Endothelial cell of umbilical vein (primary cell): ENCODE measurements around the gene FBXO48. TPM values are rescaled to one million over a fixed set of nuclear protein-coding genes. Genes with fewer than 3 reads are reported as not detected.

Source experiments
- BruUV-seq: library from RNA; stranded (reverse); fragments of 400-500 nt; replicated peaks from 2 replicates; lab custom pipeline; 2021; lab: Mats Ljungman, UMichigan
- CTCF ChIA-PET: fragments of 300-600, 350-600 bp; sonication (Branson Sonifier 250); formaldehyde crosslinking; loops from one replicate; lab custom pipeline; 2021; ENCODE audit warnings: antibody characterized with exemption, inconsistent platforms; lab: Charles Lee
- POLR2A ChIA-PET: fragments of 300-600, 350-600 bp; sonication (Branson Sonifier 250); formaldehyde crosslinking; loops from one replicate; lab custom pipeline; 2021; ENCODE audit warnings: antibody characterized with exemption, inconsistent platforms; lab: Charles Lee
- DNase-seq: peaks from one replicate; pipeline ENCODE4 v3.0.0-alpha.2; 2011; ENCODE audit warnings: low read depth, low spot score
- FAIRE-seq: peaks from 2 replicates; lab custom pipeline; 2011; peaks lifted over from hg19 to GRCh38; lab: Jason Lieb, UNC
- H2AFZ ChIP-seq: 2 replicates; pipeline ENCODE4 v1.6.0; 2012; ENCODE audit warnings: low read depth, low read length, control low read depth, inconsistent platforms
- H3K27ac ChIP-seq: 2 replicates; pipeline ENCODE4 v1.5.1; 2011; ENCODE audit warnings: low read depth, mild to moderate bottlenecking, control low read depth, low read length, moderate library complexity; ENCODE audit not compliant: insufficient read depth
- H3K27me3 ChIP-seq, 2 experiments: 2 replicates each; pipeline versions ENCODE4 v1.6.0 to v1.6.1; 2011; ENCODE audit warnings: low read length in 2 of 2, mixed read lengths in 1 of 2; ENCODE audit not compliant: control insufficient read depth in 2 of 2, insufficient read depth in 2 of 2
- H3K36me3 ChIP-seq, 2 experiments: 2 replicates in 1 of 2; 3 replicates in 1 of 2; pipeline ENCODE4 v1.5.1; 2011; ENCODE audit warnings: low read length in 2 of 2, mild to moderate bottlenecking in 1 of 2, moderate library complexity in 1 of 2; ENCODE audit not compliant: control insufficient read depth in 2 of 2, insufficient read depth in 2 of 2; ENCODE audit errors: extremely low read depth in 1 of 2
- H3K4me1 ChIP-seq: 3 replicates; pipeline ENCODE4 v1.5.1; 2011; ENCODE audit warnings: mild to moderate bottlenecking, low read length; ENCODE audit not compliant: control insufficient read depth, insufficient read depth; ENCODE audit errors: extremely low read depth
- H3K4me2 ChIP-seq: 2 replicates; pipeline ENCODE4 v1.6.1; 2011; ENCODE audit warnings: low read length, control low read depth, mixed read lengths; ENCODE audit not compliant: insufficient read depth
- H3K4me3 ChIP-seq, 3 experiments: fragments of 200-600 bp in 1 of 3; sonication (generic), shearing (Covaris generic) in 1 of 3; replicated peaks in 1 of 3; 2 replicates each; pipeline ENCODE4 v1.5.1; 2011 to 2016; ENCODE audit warnings: control low read depth in 3 of 3, low read length in 3 of 3, mild to moderate bottlenecking in 2 of 3, inconsistent platforms in 1 of 3, low read depth in 1 of 3, moderate library complexity in 1 of 3; ENCODE audit not compliant: insufficient read depth in 1 of 3
- H3K79me2 ChIP-seq: 2 replicates; pipeline ENCODE4 v1.6.0; 2012; ENCODE audit warnings: low read length, inconsistent platforms; ENCODE audit not compliant: control insufficient read depth, insufficient read depth
- H3K9ac ChIP-seq: replicated peaks from 2 replicates; pipeline ENCODE3; 2011; ENCODE audit warnings: low read length, control low read depth; ENCODE audit not compliant: insufficient read depth; ENCODE audit errors: extremely low read depth
- H3K9me1 ChIP-seq: replicated peaks from 3 replicates; pipeline ENCODE4 v1.6.0; 2011; ENCODE audit warnings: mild to moderate bottlenecking, low read length; ENCODE audit not compliant: control insufficient read depth, insufficient read depth; ENCODE audit errors: extremely low read depth
- H3K9me3 ChIP-seq: replicated peaks from 2 replicates; pipeline ENCODE4 v1.5.1; 2012; ENCODE audit warnings: low read length, inconsistent platforms; ENCODE audit not compliant: control insufficient read depth, insufficient read depth
- H4K20me1 ChIP-seq: replicated peaks from 2 replicates; pipeline ENCODE3; 2011; ENCODE audit warnings: mild to moderate bottlenecking, low read length; ENCODE audit not compliant: control insufficient read depth, insufficient read depth; ENCODE audit errors: extremely low read depth
- CTCF ChIP-seq, 2 donors: IDR thresholded peaks; 1 replicate in 1 of 2; 2 replicates in 1 of 2; pipeline ENCODE4 v1.5.1; 2011; ENCODE audit warnings: low read length in 2 of 2, mild to moderate bottlenecking in 2 of 2, moderate library complexity in 2 of 2, control low read depth in 1 of 2, inconsistent platforms in 1 of 2, low read depth in 1 of 2; ENCODE audit not compliant: insufficient read depth in 1 of 2; ENCODE audit errors: extremely low read depth in 1 of 2
- EZH2 ChIP-seq: IDR thresholded peaks from 2 replicates; pipeline ENCODE4 v1.6.1; 2012; ENCODE audit warnings: borderline replicate concordance, low read depth, mild to moderate bottlenecking, moderate library complexity, low read length, inconsistent platforms; ENCODE audit not compliant: severe bottlenecking
- FOS ChIP-seq: IDR thresholded peaks from 2 replicates; pipeline ENCODE4 v1.6.1; 2011; ENCODE audit warnings: mild to moderate bottlenecking, low read length, moderate library complexity, borderline replicate concordance; ENCODE audit not compliant: insufficient read depth
- GATA2 ChIP-seq: IDR thresholded peaks from 2 replicates; pipeline ENCODE4 v1.7.0; 2011; ENCODE audit warnings: low read depth, mild to moderate bottlenecking, moderate library complexity, mixed read lengths, low read length; ENCODE audit not compliant: insufficient read length, insufficient read depth
- JUN ChIP-seq: IDR thresholded peaks from 2 replicates; pipeline ENCODE4 v1.6.1; 2011; ENCODE audit warnings: borderline replicate concordance, low read depth; ENCODE audit not compliant: insufficient read length, insufficient read depth
- MAX ChIP-seq: IDR thresholded peaks from 2 replicates; pipeline ENCODE4 v1.6.1; 2011; ENCODE audit not compliant: insufficient read depth, insufficient read length
- MYC ChIP-seq: IDR thresholded peaks from one replicate; pipeline ENCODE4 v1.6.1; 2011; ENCODE audit warnings: mild to moderate bottlenecking, low read depth, low read length
- POLR2A ChIP-seq: IDR thresholded peaks from 2 replicates; pipeline ENCODE4 v1.6.1; 2012; ENCODE audit warnings: low read depth, mild to moderate bottlenecking, control low read depth, low read length
- POLR2AphosphoS5 ChIP-seq: IDR thresholded peaks from 2 replicates; pipeline ENCODE4 v1.6.1; 2012; ENCODE audit warnings: low read depth, mild to moderate bottlenecking, control low read depth, low read length, moderate library complexity; ENCODE audit not compliant: insufficient read depth
- dilution Hi-C: fragments of 300-500 bp; cut with MboI; formaldehyde crosslinking; loops from one replicate; pipeline ENCODE4 v1.15.0; 2019; ENCODE audit warnings: low sequenced_read_pairs; ENCODE audit not compliant: extremely low pct_ligation_motif_present
- intact Hi-C: fragments of 100-400 bp; cut with micrococcal nuclease; formaldehyde crosslinking; loops from one replicate; pipeline ENCODE4 v1.10.0; 2022
- polyA plus RNA-seq, 4 experiments: library from polyadenylated mRNA; depleted of rRNA in 3 of 4; stranded (reverse) in 3 of 4; unstranded in 1 of 4; fragments of >200 nt; gene quantifications; 2 replicates each; pipeline versions ENCODE4 v1.2.1 to v1.2.3, GENCODE V29; 2011 to 2012; ENCODE audit warnings: missing spikeins in 1 of 4
- total RNA-seq: library from RNA; stranded (reverse); gene quantifications from 2 replicates; pipeline ENCODE4 v1.2.3, GENCODE V29; 2021

FBXO48 gene
- total and polyA plus RNA-seq, 2 donors (not counting 3 experiments of a cell fraction or from before 2014, with no cell fraction given), result 0.46 to 0.73 TPM

GRCh38 chr2:68438455-68439303 is 28.4 kb downstream of the FBXO48 start:
- H3K9ac ChIP-seq, result no peak overlapping the region
- no peak overlapping the region for H3K27ac ChIP-seq
- H2AFZ ChIP-seq, result no peak overlapping the region
- intact Hi-C loops, result no loop called here
- FAIRE-seq (no peak), DNase-seq (no peak)
- H3K9me3 ChIP-seq, result no peaks in the 10 kb centered on the region
- ChIA-PET CTCF (interaction anchor here (0.8 to 5.9 kb wide), 3 partner anchors 243 to 317 kb away, joined by 4 to 130 read pairs (median 24); no protein-coding TSS in a partner anchor), POLR2A (no interaction called here)
- no peaks in the 10 kb centered on the region for H3K79me2 ChIP-seq
- BruUV-seq, result no TSS peak
- no peaks in the 10 kb centered on the region for H3K9me1 ChIP-seq
- H3K4me1 ChIP-seq, result no peaks in the 10 kb centered on the region
- H3K27me3 ChIP-seq, result peaks cover 6 to 12% of the 10 kb centered on the region in 2 experiments
- dilution Hi-C loops, result no loop called here
- H4K20me1 ChIP-seq, result no peaks in the 10 kb centered on the region
- H3K4me2 ChIP-seq, result no peak overlapping the region
- TF ChIP-seq CTCF (IDR thresholded peaks at IDR 0.05; ENCODE audit: extremely low read depth in 1 of 2, insufficient read depth in 1 of 2, low read depth in 1 of 2, low read length in 2 of 2), result no peak
- no peak for TF ChIP-seq MAX
- no peak for TF ChIP-seq EZH2
- no peak for TF ChIP-seq MYC
- no peak for TF ChIP-seq POLR2A
- no peak for TF ChIP-seq POLR2AphosphoS5
- no peak for TF ChIP-seq JUN
- no peak for TF ChIP-seq FOS
- no peak for TF ChIP-seq GATA2
- H3K4me3 ChIP-seq, result no peak overlapping the region
- no peaks in the 10 kb centered on the region for H3K36me3 ChIP-seq
